K562 (cell line): ENCODE measurements around the gene MAP3K4. TPM values are rescaled to one million over a fixed set of nuclear protein-coding genes. Genes with fewer than 3 reads are reported as not detected.

Experiments used
- ARID1B ChIP-seq: fragments of 450-650 bp; IDR thresholded peaks from 2 replicates; pipeline ENCODE4 v1.6.1; 2016; ENCODE audit warnings: antibody characterized with exemption, mild to moderate bottlenecking, inconsistent platforms
- BCOR ChIP-seq: fragments of 450-650 bp; IDR thresholded peaks from 2 replicates; pipeline ENCODE4 v1.6.1; 2016
- CC2D1A ChIP-seq: fragments of 450-650 bp; IDR thresholded peaks from 2 replicates; pipeline ENCODE4 v1.6.1; 2017; ENCODE audit warnings: mild to moderate bottlenecking
- CCAR2 ChIP-seq: fragments of 200-400 bp; formaldehyde crosslinking; IDR thresholded peaks from 2 replicates; pipeline ENCODE4 v1.6.1; 2017; ENCODE audit warnings: mild to moderate bottlenecking, low read depth, low read length
- ETS2 ChIP-seq: IDR thresholded peaks from 2 replicates; pipeline ENCODE4 v1.6.1; 2016; ENCODE audit warnings: borderline replicate concordance, missing genetic modification characterization, mild to moderate bottlenecking, moderate library complexity, missing compliant biosample characterization; ENCODE audit not compliant: poor library complexity, severe bottlenecking
- ETV6 ChIP-seq, 3 experiments: fragments of 150-350 bp in 1 of 3; sonication (generic) in 1 of 3; formaldehyde crosslinking in 1 of 3; IDR thresholded peaks; 2 replicates each; pipeline versions ENCODE4 v1.6.1 to v1.8.0; 2014 to 2022; ENCODE audit warnings: borderline replicate concordance in 2 of 3, low read depth in 2 of 3, antibody characterized with exemption in 1 of 3, low read length in 1 of 3, mild to moderate bottlenecking in 1 of 3, missing genetic modification reagents in 1 of 3
- EWSR1 ChIP-seq: fragments of 450-650 bp; IDR thresholded peaks from 2 replicates; pipeline ENCODE4 v1.6.1; 2018; ENCODE audit warnings: borderline replicate concordance, mild to moderate bottlenecking, low read depth, moderate library complexity; ENCODE audit not compliant: partially characterized antibody
- EZH2 ChIP-seq: IDR thresholded peaks from 2 replicates; pipeline ENCODE4 v1.6.1; 2012; ENCODE audit warnings: low read depth, mild to moderate bottlenecking, inconsistent platforms, low read length, borderline replicate concordance
- FOSL1 ChIP-seq: fragments of 200-800 bp; sonication (Bioruptor generic); conservative IDR thresholded peaks from 2 replicates; pipeline ENCODE4 v1.6.1; 2016; ENCODE audit warnings: missing genetic modification characterization, missing compliant biosample characterization
- FOXJ2 ChIP-seq: fragments of 200-800 bp; sonication (Bioruptor generic); IDR thresholded peaks from 2 replicates; pipeline ENCODE4 v1.6.1; 2016; ENCODE audit warnings: missing genetic modification characterization, missing compliant biosample characterization
- HNRNPK ChIP-seq: fragments of 200-400 bp; formaldehyde crosslinking; IDR thresholded peaks from one replicate; pipeline ENCODE4 v1.6.1; 2018; ENCODE audit warnings: mild to moderate bottlenecking, low read depth, low read length; ENCODE audit not compliant: poor library complexity, severe bottlenecking
- KHSRP ChIP-seq: fragments of 450-650 bp; IDR thresholded peaks from 2 replicates; pipeline ENCODE4 v1.6.1; 2017
- NCOA1 ChIP-seq: fragments of 450-650 bp; IDR thresholded peaks from 2 replicates; pipeline ENCODE4 v1.6.1; 2016; ENCODE audit warnings: low read depth
- NFIC ChIP-seq: fragments of 450-650 bp; IDR thresholded peaks from 2 replicates; pipeline ENCODE4 v1.6.1; 2017; ENCODE audit warnings: mild to moderate bottlenecking, inconsistent platforms
- PBX2 ChIP-seq, 2 experiments: IDR thresholded peaks in 1 of 2; conservative IDR thresholded peaks in 1 of 2; 2 replicates each; pipeline ENCODE4 v1.6.1; 2016; ENCODE audit warnings: low read depth in 2 of 2, mild to moderate bottlenecking in 1 of 2, missing compliant biosample characterization in 1 of 2, missing genetic modification characterization in 1 of 2, moderate library complexity in 1 of 2
- PHF20 ChIP-seq: fragments of 450-650 bp; IDR thresholded peaks from 2 replicates; pipeline ENCODE4 v1.6.1; 2018; ENCODE audit not compliant: partially characterized antibody
- PTRF ChIP-seq: fragments of 450-650 bp; IDR thresholded peaks from 2 replicates; pipeline ENCODE4 v1.6.1; 2016; ENCODE audit warnings: mild to moderate bottlenecking, missing genetic modification characterization, missing compliant biosample characterization
- RCOR1 ChIP-seq, 2 experiments: IDR thresholded peaks; 2 replicates each; pipeline ENCODE4 v1.6.1; 2012; ENCODE audit warnings: low read depth in 2 of 2, low read length in 2 of 2, borderline replicate concordance in 1 of 2, improper control_type of control experiment in 1 of 2
- SAFB2 ChIP-seq: fragments of 200-400 bp; formaldehyde crosslinking; IDR thresholded peaks from 2 replicates; pipeline ENCODE4 v1.6.1; 2018; ENCODE audit warnings: borderline replicate concordance, low read length, low read depth, moderate library complexity; ENCODE audit not compliant: severe bottlenecking
- SIRT6 ChIP-seq: IDR thresholded peaks from one replicate; pipeline ENCODE4 v1.6.1; 2012; ENCODE audit warnings: low read depth, mild to moderate bottlenecking, control low read depth, inconsistent platforms, low read length, moderate library complexity
- SIX5 ChIP-seq, 2 experiments: IDR thresholded peaks; 2 replicates each; pipeline ENCODE4 v1.6.1; 2011; ENCODE audit warnings: low read length in 2 of 2, borderline replicate concordance in 1 of 2, low read depth in 1 of 2, mild to moderate bottlenecking in 1 of 2, moderate library complexity in 1 of 2; ENCODE audit not compliant: insufficient read depth in 1 of 2
- TAL1 ChIP-seq: fragments of 450-650 bp; IDR thresholded peaks from 2 replicates; pipeline ENCODE4 v1.6.1; 2016; ENCODE audit warnings: mild to moderate bottlenecking
- TFAM ChIP-seq: fragments of 250-450 bp; sonication (Bioruptor Pico); conservative IDR thresholded peaks from 2 replicates; pipeline ENCODE4 v1.5.0; 2021; ENCODE audit warnings: mild to moderate bottlenecking, moderate library complexity
- ZBTB7A ChIP-seq: IDR thresholded peaks from 2 replicates; pipeline ENCODE4 v1.6.1; 2011; ENCODE audit warnings: low read depth, mild to moderate bottlenecking, low read length, moderate library complexity, borderline replicate concordance; ENCODE audit not compliant: control insufficient read depth
- ZNF175 ChIP-seq: fragments of 200-800 bp; sonication (Bioruptor generic); IDR thresholded peaks from 2 replicates; pipeline ENCODE4 v1.6.1; 2016; ENCODE audit warnings: low read depth, mild to moderate bottlenecking, missing genetic modification characterization, missing compliant biosample characterization
- ZNF316 ChIP-seq: fragments of 450-650 bp; IDR thresholded peaks from 2 replicates; pipeline ENCODE4 v1.6.1; 2016
- polyA plus RNA-seq, 8 experiments: library from polyadenylated mRNA; depleted of rRNA in 4 of 8; stranded (reverse) in 5 of 8; unstranded in 3 of 8; fragments of >200 nt; fragmentation: Nextera tagmentation in 2 of 8; fragmentation: Illumina TruSeq in 1 of 8; extraction: Ambion mirVana in 2 of 8; extraction: Trizol in 1 of 8; gene quantifications; 2 replicates each; pipeline versions ENCODE4 v1.2.1 to v1.2.3, GENCODE V29; 2011 to 2014; ENCODE audit warnings: inconsistent platforms in 1 of 8, missing spikeins in 1 of 8
- total RNA-seq, 7 experiments: library from RNA; depleted of rRNA in 6 of 7; stranded (reverse); fragments of >200 nt in 6 of 7; fragmentation: Illumina TruSeq in 2 of 7; extraction: Trizol in 2 of 7; gene quantifications; 2 replicates each; pipeline versions ENCODE4 v1.2.1 to v1.2.3, GENCODE V29; 2011 to 2021; ENCODE audit warnings: low replicate concordance in 1 of 7
- TF ChIP-seq, protein P1 (sequence below): IDR thresholded peaks from 3 replicates; pipeline ENCODE4 v1.6.1; 2011; ENCODE audit warnings: borderline replicate concordance, mild to moderate bottlenecking; ENCODE audit not compliant: insufficient read length, insufficient read depth

Gene MAP3K4
- total and polyA plus RNA-seq, 9 of the 15 experiments (the other 6 are each of a cell fraction or from before 2014, with no cell fraction given) = 21.0 to 77.2 (median 48.9) TPM

DNA sequence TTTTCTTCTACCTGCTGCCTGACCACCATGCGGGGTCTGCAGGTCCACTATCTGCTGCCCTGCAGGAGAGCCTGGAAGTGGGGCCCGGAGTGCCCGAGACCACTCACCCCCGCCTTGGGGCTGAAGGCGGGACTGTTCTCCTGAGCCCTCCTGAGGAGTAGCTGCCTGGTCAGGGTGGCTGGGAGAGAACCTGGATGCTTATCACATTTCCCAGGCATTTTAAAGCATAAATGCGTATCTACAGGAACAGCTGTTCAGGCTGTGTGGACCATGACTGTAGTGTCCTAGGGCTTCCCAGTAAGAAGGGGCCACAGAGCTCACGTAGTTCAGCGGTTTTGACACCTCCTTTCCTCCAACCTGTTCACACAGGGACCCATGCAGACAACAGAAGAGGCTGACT lies 159.0 kb downstream of the MAP3K4 start (continued):
- TF ChIP-seq PHF20 (no peak), RCOR1 (IDR thresholded peaks at IDR 0.05; ENCODE audit: borderline replicate concordance in 1 of 2, low read depth in 2 of 2, low read length in 2 of 2) (peak in 1 of 2 experiments; percentile 31; a peak in 1 of 4 replicates), HNRNPK (no peak), ZNF316 (no peak), FOXJ2 (tag) (no peak), EZH2 (no peak), ETV6 (IDR thresholded peaks at IDR 0.05; ENCODE audit: borderline replicate concordance in 1 of 2, low read depth in 2 of 2, low read length in 1 of 2) (no peak), ETV6 (CRISPR knock-in tag; IDR thresholded peaks at IDR 0.05; ENCODE audit: borderline replicate concordance) (no peak), SIX5 (IDR thresholded peaks at IDR 0.05; ENCODE audit: borderline replicate concordance in 1 of 2, insufficient read depth in 1 of 2, low read depth in 1 of 2, low read length in 2 of 2) (no peak), CC2D1A (no peak), ARID1B (peak; percentile 86), SIRT6 (no peak), TAL1 (peak; percentile 77), ZBTB7A (peak; percentile 70; the same call in 1 of the 2 replicates), PTRF (tag) (no peak), NCOA1 (no peak), CCAR2 (no peak), ETS2 (no peak), KHSRP (no peak), FOSL1 (tag) (0 out of 2 replicates have a peak, but pooled peaks have one; percentile 28), TFAM (CRISPR knock-in tag) (no peak), EWSR1 (no peak), PBX2 (CRISPR knock-in tag; IDR thresholded peaks at IDR 0.05; ENCODE audit: low read depth) (no peak), PBX2 (tag; conservative IDR thresholded peaks at IDR 0.05; ENCODE audit: low read depth) (no peak), SAFB2 (no peak), NFIC (peak; percentile 26; the same call in 1 of the 2 replicates), BCOR (no peak), ZNF175 (CRISPR knock-in tag) (no peak)
- TF ChIP-seq, protein P1, sequence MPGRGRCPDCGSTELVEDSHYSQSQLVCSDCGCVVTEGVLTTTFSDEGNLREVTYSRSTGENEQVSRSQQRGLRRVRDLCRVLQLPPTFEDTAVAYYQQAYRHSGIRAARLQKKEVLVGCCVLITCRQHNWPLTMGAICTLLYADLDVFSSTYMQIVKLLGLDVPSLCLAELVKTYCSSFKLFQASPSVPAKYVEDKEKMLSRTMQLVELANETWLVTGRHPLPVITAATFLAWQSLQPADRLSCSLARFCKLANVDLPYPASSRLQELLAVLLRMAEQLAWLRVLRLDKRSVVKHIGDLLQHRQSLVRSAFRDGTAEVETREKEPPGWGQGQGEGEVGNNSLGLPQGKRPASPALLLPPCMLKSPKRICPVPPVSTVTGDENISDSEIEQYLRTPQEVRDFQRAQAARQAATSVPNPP = no peak
